Fibroblast of lung (primary cell): ENCODE data around the gene LAT.

Source experiments
- CTCF ChIP-seq, 2 donors: IDR thresholded peaks in 1 of 2; conservative IDR thresholded peaks in 1 of 2; 1 replicate in 1 of 2; 2 replicates in 1 of 2; pipeline ENCODE4 v1.5.1; 2011 to 2012; ENCODE audit warnings: low read length in 2 of 2, control low read depth in 1 of 2, inconsistent platforms in 1 of 2, low read depth in 1 of 2, mild to moderate bottlenecking in 1 of 2
- EZH2 ChIP-seq: IDR thresholded peaks from 2 replicates; pipeline ENCODE4 v1.5.1; 2012; ENCODE audit warnings: low read length, control low read depth, mild to moderate bottlenecking; ENCODE audit errors: missing control alignments

GRCh38 chr16:28950648-28951409 is 34.0 kb upstream of the LAT start, which contains the start of gene NFATC2IP:
- TF ChIP-seq CTCF (conservative IDR thresholded peaks at IDR 0.05 in 1 of 2, IDR thresholded peaks at IDR 0.05 in 1 of 2; ENCODE audit: low read depth in 1 of 2, low read length in 2 of 2) (no peak), EZH2 (no peak)
